ENCODE measurements around the gene APOL5. TPM values are rescaled to one million over a fixed set of nuclear protein-coding genes. Genes with fewer than 3 reads are reported as not detected.

APOL5 gene
- total and polyA plus RNA-seq, 4 donors: 0.43 TPM; not detected in 3

DNA sequence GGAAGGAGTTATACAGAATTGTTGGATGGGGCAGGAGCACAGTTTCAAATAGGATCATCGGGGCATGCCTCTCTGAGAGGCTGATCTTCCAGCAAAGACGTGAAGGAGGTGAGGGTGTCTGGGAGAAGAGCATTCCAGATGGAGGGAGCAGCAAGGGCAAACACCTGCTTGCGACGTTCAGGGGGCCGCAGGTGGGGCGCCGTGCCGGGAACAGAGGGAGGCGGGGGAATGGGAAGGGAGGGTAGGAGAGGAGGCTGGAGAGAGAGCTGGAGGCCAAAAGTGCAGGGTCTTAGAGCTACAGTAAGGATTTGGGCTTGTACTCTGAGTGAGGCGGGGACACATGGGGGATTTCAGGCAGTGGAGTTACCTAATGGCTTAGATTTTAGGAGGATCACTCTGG lies 13.6 kb downstream of the APOL5 start:
- no peak for TF ChIP-seq HNF4G (IDR thresholded peaks at IDR 0.05)
- TF ChIP-seq, protein P1, sequence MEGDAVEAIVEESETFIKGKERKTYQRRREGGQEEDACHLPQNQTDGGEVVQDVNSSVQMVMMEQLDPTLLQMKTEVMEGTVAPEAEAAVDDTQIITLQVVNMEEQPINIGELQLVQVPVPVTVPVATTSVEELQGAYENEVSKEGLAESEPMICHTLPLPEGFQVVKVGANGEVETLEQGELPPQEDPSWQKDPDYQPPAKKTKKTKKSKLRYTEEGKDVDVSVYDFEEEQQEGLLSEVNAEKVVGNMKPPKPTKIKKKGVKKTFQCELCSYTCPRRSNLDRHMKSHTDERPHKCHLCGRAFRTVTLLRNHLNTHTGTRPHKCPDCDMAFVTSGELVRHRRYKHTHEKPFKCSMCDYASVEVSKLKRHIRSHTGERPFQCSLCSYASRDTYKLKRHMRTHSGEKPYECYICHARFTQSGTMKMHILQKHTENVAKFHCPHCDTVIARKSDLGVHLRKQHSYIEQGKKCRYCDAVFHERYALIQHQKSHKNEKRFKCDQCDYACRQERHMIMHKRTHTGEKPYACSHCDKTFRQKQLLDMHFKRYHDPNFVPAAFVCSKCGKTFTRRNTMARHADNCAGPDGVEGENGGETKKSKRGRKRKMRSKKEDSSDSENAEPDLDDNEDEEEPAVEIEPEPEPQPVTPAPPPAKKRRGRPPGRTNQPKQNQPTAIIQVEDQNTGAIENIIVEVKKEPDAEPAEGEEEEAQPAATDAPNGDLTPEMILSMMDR (IDR thresholded peaks at IDR 0.05; ENCODE audit: low read depth, low read length, missing input control): no peak
- no peak for TF ChIP-seq HNF4A (conservative IDR thresholded peaks at IDR 0.05)
- TF ChIP-seq, protein P2, sequence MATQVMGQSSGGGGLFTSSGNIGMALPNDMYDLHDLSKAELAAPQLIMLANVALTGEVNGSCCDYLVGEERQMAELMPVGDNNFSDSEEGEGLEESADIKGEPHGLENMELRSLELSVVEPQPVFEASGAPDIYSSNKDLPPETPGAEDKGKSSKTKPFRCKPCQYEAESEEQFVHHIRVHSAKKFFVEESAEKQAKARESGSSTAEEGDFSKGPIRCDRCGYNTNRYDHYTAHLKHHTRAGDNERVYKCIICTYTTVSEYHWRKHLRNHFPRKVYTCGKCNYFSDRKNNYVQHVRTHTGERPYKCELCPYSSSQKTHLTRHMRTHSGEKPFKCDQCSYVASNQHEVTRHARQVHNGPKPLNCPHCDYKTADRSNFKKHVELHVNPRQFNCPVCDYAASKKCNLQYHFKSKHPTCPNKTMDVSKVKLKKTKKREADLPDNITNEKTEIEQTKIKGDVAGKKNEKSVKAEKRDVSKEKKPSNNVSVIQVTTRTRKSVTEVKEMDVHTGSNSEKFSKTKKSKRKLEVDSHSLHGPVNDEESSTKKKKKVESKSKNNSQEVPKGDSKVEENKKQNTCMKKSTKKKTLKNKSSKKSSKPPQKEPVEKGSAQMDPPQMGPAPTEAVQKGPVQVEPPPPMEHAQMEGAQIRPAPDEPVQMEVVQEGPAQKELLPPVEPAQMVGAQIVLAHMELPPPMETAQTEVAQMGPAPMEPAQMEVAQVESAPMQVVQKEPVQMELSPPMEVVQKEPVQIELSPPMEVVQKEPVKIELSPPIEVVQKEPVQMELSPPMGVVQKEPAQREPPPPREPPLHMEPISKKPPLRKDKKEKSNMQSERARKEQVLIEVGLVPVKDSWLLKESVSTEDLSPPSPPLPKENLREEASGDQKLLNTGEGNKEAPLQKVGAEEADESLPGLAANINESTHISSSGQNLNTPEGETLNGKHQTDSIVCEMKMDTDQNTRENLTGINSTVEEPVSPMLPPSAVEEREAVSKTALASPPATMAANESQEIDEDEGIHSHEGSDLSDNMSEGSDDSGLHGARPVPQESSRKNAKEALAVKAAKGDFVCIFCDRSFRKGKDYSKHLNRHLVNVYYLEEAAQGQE (IDR thresholded peaks at IDR 0.05): no peak
- TF ChIP-seq SP1 (IDR thresholded peaks at IDR 0.05): no peak
- no peak for TF ChIP-seq FOXA2 (IDR thresholded peaks at IDR 0.05)
- no peak for TF ChIP-seq RXRA (IDR thresholded peaks at IDR 0.05)
- no peak for TF ChIP-seq YY1 (IDR thresholded peaks at IDR 0.05)
- TF ChIP-seq TAF1 (conservative IDR thresholded peaks at IDR 0.05): no peak
- no peak for TF ChIP-seq GABPA (IDR thresholded peaks at IDR 0.05 in 1 of 2, conservative IDR thresholded peaks at IDR 0.05 in 1 of 2)
- TF ChIP-seq EGR1 (IDR thresholded peaks at IDR 0.05; ENCODE audit: low read depth in 2 of 2): no peak
- no peak for TF ChIP-seq JUND (IDR thresholded peaks at IDR 0.05)
- TF ChIP-seq, protein P3, sequence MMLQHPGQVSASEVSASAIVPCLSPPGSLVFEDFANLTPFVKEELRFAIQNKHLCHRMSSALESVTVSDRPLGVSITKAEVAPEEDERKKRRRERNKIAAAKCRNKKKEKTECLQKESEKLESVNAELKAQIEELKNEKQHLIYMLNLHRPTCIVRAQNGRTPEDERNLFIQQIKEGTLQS (IDR thresholded peaks at IDR 0.05): no peak
- TF ChIP-seq NR2F2 (IDR thresholded peaks at IDR 0.05): no peak
- TF ChIP-seq, protein P4, sequence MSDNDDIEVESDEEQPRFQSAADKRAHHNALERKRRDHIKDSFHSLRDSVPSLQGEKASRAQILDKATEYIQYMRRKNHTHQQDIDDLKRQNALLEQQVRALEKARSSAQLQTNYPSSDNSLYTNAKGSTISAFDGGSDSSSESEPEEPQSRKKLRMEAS (IDR thresholded peaks at IDR 0.05): no peak
- peaks cover 0 to 13% (median 8%) of the 10 kb centered on the region in 4 donors for H3K4me1 ChIP-seq (ENCODE audit: control insufficient read depth in 4 of 4, insufficient read depth in 4 of 4, low read length in 3 of 4)
- no peak overlapping the region for H3K4me3 ChIP-seq (ENCODE audit: low read depth in 1 of 3, low read length in 3 of 3)
- H3K36me3 ChIP-seq (ENCODE audit: control insufficient read depth in 4 of 4, insufficient read depth in 3 of 4, low read depth in 1 of 4, low read length in 3 of 4): no peaks in the 10 kb centered on the region
- no peaks in the 10 kb centered on the region for H3K27me3 ChIP-seq (ENCODE audit: control insufficient read depth in 4 of 4, insufficient read depth in 4 of 4, low read length in 3 of 4)
- H3K27ac ChIP-seq (ENCODE audit: low read depth in 1 of 2, low read length in 2 of 2): no peak overlapping the region
- no peak for DNase-seq (ENCODE audit: low spot score)
- WGBS: 79% methylated on average over 10 of the region's 10 CpGs
- no peak overlapping the region for H3K9ac ChIP-seq (ENCODE audit: low read depth in 1 of 2, low read length in 2 of 2)
- H3K9me3 ChIP-seq (ENCODE audit: control insufficient read depth in 4 of 4, low read length in 3 of 4): no peaks in the 10 kb centered on the region

DNA sequence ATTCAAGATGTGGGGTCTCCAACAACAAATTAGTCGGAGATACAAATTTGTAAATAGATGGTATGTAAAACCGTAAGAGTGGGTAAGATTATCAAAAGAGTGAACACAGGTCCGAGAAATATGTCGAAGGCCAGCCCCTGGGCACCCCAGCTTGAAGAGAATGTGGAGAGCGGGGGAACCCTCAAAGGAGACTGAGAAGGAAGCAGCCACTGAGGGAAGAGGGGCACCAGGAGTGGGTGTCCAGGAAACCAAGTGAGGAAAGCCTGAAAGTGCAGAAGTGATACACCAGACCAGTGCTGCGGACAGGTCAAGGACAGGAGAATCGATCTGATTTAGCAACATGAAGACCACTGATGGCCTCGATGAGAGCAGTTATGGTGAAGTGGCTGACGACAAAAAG lies 14.4 kb downstream of the APOL5 start:
- Histone ChIP-seq H3K9me3 (ENCODE audit: control insufficient read depth in 4 of 4, low read length in 3 of 4) (no peaks in the 10 kb centered on the region), H3K4me1 (ENCODE audit: control insufficient read depth in 4 of 4, insufficient read depth in 4 of 4, low read length in 3 of 4) (peaks cover 0 to 13% (median 8%) of the 10 kb centered on the region in 4 donors), H3K27me3 (ENCODE audit: control insufficient read depth in 4 of 4, insufficient read depth in 4 of 4, low read length in 3 of 4) (no peaks in the 10 kb centered on the region), H3K9ac (ENCODE audit: low read depth in 1 of 2, low read length in 2 of 2) (no peak overlapping the region), H3K36me3 (ENCODE audit: control insufficient read depth in 4 of 4, insufficient read depth in 3 of 4, low read depth in 1 of 4, low read length in 3 of 4) (no peaks in the 10 kb centered on the region), H3K27ac (ENCODE audit: low read depth in 1 of 2, low read length in 2 of 2) (no peak overlapping the region), H3K4me3 (ENCODE audit: low read depth in 1 of 3, low read length in 3 of 3) (no peak overlapping the region)
- TF ChIP-seq FOXA1 (IDR thresholded peaks at IDR 0.05): no peak
- TF ChIP-seq, protein P4 (IDR thresholded peaks at IDR 0.05): no peak
- no peak for TF ChIP-seq SP1 (IDR thresholded peaks at IDR 0.05)
- TF ChIP-seq RXRA (IDR thresholded peaks at IDR 0.05): no peak
- no peak for TF ChIP-seq JUND (IDR thresholded peaks at IDR 0.05)
- no peak for TF ChIP-seq HNF4A (conservative IDR thresholded peaks at IDR 0.05)
- no peak for TF ChIP-seq YY1 (IDR thresholded peaks at IDR 0.05)
- no peak for TF ChIP-seq EGR1 (IDR thresholded peaks at IDR 0.05; ENCODE audit: low read depth in 2 of 2)
- TF ChIP-seq TAF1 (conservative IDR thresholded peaks at IDR 0.05): no peak
- no peak for TF ChIP-seq FOXA2 (IDR thresholded peaks at IDR 0.05)
- TF ChIP-seq, protein P3 (IDR thresholded peaks at IDR 0.05): no peak
- 97% methylated on average over 9 of the region's 9 CpGs for WGBS
- no peak for DNase-seq (ENCODE audit: low spot score)
